ENCODE measurements around the gene PFN3. TPM values are rescaled to one million over a fixed set of nuclear protein-coding genes. Genes with fewer than 3 reads are reported as not detected.
"Not testable (repeated sequence)": the region's sequence is repeated elsewhere in the genome, so short reads cannot be mapped to it uniquely, and the experiment has no call there.

The PFN3 gene
- total RNA-seq, 2 donors from 2014 or later: not detected

DNA sequence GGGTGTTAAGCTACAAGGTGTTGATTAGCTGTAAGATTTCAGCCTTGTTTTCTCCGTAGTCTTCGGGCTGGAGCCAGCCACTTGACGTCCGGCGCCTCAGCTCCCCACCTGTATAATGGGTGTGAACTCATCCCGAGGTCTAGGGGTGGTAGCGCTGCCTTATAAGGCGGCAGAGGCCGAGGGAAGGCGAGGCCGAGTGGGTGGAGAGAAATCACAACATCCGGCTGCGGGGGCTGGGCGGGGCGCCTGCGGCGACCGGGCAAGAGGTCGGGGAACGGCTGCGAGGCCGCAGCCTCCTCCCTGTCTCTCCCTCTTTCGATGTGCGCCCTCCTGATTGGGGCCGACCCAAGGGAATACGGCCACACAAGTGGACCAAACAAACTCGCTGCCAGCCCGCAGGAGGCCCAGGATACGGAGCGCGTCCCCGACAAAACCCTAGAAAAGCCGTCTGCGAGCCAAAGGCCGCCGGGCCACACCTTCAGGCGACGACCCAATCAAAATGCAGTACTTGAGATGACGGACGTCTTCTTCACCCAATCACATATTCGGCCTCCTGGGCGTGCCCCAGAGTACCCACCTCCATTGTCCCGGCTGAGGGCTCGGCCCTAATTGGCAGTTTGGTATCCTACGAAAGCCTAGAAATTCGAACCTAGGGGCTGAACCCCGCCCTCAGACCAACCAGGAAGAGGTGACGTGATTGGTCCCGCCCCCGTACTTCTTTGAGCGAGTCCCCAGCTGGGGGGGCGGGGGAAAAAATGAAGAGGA, 25.5 kb upstream of the PFN3 start:
- no peaks in the 10 kb centered on the region for H3K9me3 ChIP-seq (ENCODE audit: control insufficient read depth, low read length, poor library complexity, severe bottlenecking)
- peak overlapping the region; percentile 98 for H3K27ac Mint-ChIP-seq
- peaks cover 5% of the 10 kb centered on the region for H3K36me3 Mint-ChIP-seq (ENCODE audit: low read depth)
- no peaks in the 10 kb centered on the region for H3K27me3 Mint-ChIP-seq
- peaks cover 35% of the 10 kb centered on the region for H3K4me1 Mint-ChIP-seq
- ATAC-seq (peak; percentile 84), DNase-seq (peak; percentile 94 to 98 (median 97))
- H3K4me3 Mint-ChIP-seq: peak overlapping the region; percentile 99

DNA sequence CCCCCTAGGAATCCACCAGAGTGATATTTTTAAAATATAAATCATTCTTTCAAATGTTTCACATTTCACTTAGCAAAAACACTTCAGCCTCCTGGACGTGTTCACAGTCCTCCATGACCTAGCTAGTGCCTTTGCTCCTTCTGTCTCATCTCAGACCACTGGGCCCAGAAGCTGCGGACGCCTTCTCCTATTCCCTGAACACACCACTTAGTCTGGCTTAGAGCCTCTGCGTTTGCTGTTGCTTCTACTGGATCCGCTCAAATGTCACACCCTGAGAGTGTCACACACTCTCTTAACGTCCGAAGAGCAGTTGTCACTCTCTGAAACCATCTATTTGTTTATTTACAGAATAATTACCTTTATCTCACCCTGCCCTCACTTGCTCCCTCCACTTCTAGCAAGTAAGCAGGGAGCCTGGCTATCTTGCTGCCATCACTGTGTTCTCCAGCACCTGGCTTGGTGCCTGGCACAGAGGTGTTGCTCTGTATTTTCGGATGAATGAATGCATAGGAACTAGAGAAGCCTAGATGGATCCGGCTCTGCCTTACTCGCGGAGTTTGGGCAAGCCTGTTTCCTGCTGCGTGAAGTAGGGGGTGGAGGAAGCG, 24.8 kb upstream of the PFN3 start:
- no peak for ATAC-seq
- peaks cover 29% of the 10 kb centered on the region for H3K4me1 Mint-ChIP-seq

DNA sequence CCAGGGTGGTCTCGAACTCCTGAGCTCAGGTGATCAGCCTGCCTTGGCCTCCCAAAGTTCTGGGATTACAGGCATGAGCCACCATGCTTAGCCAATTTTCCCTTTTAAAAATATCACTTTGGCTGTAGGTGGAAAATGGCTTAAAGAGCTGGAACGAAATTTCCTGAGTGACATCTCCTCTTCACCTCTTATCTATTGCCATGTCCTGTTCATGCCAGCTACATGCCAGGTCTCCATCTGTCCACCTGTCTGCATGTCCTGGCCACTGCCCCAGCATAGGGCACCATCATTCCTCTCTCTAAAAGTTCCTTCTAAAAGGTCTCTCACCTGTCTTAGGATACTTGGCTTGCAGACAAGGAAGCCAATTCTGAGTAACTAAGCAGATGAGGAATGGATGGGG, 23.2 kb upstream of the PFN3 start:
- no peaks in the 10 kb centered on the region for H3K9me3 ChIP-seq (ENCODE audit: control insufficient read depth, low read length, poor library complexity, severe bottlenecking)
- Mint-ChIP-seq H3K36me3 (ENCODE audit: low read depth) (peaks cover 2% of the 10 kb centered on the region), H3K4me1 (peaks cover 16% of the 10 kb centered on the region), H3K4me3 (no peak overlapping the region), H3K27ac (no peak overlapping the region), H3K27me3 (no peaks in the 10 kb centered on the region)
- DNase-seq (no peak), ATAC-seq (no peak)

More for the DNA sequence above, 24.8 kb upstream of the PFN3 start:
- Mint-ChIP-seq H3K27me3 (no peaks in the 10 kb centered on the region), H3K27ac (peak overlapping the region; percentile 98), H3K4me3 (peak overlapping the region; percentile 99), H3K36me3 (ENCODE audit: low read depth) (peaks cover 5% of the 10 kb centered on the region)
- no peak for DNase-seq
- H3K9me3 ChIP-seq (ENCODE audit: control insufficient read depth, low read length, poor library complexity, severe bottlenecking): no peaks in the 10 kb centered on the region

DNA sequence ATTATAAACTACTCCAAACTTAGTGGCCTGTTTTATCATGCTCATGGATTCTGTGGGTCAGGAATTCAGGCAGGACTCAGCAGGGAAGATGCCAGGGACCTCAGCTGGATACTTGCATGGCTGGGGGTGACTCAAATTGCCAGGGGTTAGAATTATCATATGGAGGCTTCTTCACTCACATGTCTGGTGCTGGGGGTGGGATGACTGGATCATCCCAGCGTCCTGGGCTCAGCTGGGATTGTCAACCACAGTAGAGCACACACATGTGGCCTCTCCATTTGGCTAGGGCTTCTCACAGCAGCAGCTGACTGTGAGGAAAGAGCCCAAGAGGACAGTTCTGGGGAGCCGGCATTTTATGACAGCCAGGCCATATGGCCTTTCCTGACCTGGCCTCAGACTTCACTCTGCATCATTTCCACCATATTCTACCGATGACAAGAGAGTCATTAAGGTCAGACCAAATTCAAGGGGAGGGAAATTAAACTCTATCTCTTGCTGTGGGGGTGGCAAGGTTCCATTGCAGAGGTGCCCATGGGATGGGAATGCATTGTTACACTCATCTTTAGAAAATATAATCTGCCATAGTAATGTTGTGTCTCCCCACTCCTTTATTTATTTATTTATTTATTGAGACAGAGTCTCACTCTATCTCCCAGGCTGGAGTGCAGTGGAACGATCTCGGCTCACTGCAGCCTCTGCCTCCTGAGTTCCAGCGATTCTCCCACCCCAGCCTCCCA, 20.8 kb upstream of the PFN3 start:
- no peaks in the 10 kb centered on the region for H3K9me3 ChIP-seq (ENCODE audit: control insufficient read depth, low read length, poor library complexity, severe bottlenecking)
- no peak overlapping the region for H3K4me3 Mint-ChIP-seq
- no peak for DNase-seq
- no peak for ATAC-seq
- no peak overlapping the region for H3K27ac Mint-ChIP-seq
- H3K36me3 Mint-ChIP-seq (ENCODE audit: low read depth): peaks cover under 1% of the 10 kb centered on the region
- H3K27me3 Mint-ChIP-seq: no peaks in the 10 kb centered on the region
- H3K4me1 Mint-ChIP-seq: peaks cover 7% of the 10 kb centered on the region

DNA sequence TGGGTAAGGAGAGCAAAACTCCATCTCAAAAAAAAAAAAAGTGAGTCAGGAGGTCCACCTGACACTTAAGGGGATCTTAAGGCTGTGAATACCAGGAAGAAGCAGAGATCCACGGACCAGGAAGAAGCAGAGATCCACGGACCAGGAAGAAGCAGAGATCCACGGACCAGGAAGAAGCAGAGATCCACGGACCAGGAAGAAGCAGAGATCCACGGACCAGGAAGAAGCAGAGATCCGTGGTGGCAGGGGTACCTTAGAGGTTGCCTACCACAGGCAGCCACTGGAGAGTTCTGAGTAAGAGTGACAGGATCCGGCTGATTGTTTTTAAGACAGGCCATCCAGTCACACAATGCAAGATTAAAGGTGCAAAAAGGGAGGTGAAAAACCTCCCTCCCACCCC, 20.0 kb upstream of the PFN3 start:
- not testable (repeated sequence) for H3K36me3 Mint-ChIP-seq (ENCODE audit: low read depth); H3K4me3 Mint-ChIP-seq; H3K9me3 ChIP-seq (ENCODE audit: control insufficient read depth, low read length, poor library complexity, severe bottlenecking); H3K27ac Mint-ChIP-seq; ATAC-seq; H3K27me3 Mint-ChIP-seq; H3K4me1 Mint-ChIP-seq; DNase-seq

DNA sequence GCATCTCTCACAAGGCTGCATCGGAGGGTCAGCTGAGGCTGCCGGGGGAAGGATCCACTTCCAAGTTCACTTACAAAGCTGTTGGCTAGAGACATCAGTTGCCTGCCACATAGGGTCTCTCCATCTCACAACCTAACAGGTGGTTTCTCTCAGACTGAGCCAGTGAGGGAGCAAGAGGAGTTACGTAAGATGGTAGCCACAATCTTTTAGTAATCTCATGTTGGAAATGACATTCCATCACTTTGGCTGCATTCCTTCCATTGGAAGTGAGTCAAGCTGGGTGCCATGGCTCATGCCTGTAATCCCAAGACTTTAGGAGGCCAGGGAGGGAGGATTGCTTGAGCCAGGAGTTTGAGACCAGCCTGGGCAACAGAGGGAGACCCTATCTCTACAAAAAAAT, 18.6 kb upstream of the PFN3 start:
- no peaks in the 10 kb centered on the region for H3K27me3 Mint-ChIP-seq
- H3K36me3 Mint-ChIP-seq (ENCODE audit: low read depth): no peaks in the 10 kb centered on the region
- H3K4me1 Mint-ChIP-seq: peaks cover 8% of the 10 kb centered on the region
- H3K4me3 Mint-ChIP-seq: no peak overlapping the region
- H3K27ac Mint-ChIP-seq: peak overlapping the region; percentile 62
- DNase-seq (no peak), ATAC-seq (no peak)
- no peaks in the 10 kb centered on the region for H3K9me3 ChIP-seq (ENCODE audit: control insufficient read depth, low read length, poor library complexity, severe bottlenecking)

DNA sequence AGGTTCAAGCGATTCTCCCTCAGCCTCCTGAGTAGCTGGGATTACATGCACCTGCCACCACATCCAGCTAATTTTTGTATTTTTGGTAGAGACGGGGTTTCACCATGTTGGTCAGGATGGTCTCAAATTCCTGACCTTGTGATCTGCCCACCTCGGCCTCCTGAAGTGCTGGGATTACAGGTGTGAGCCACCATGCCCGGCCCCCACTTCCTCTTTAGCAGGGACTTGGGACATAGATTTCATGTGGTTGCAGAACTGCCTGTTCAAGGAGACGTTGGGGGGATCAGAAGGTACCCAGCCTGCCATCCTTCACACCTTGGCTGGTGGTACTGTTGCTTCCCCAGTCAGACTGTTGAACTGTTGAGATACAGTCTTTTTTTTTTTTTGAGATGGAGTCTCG, 16.6 kb upstream of the PFN3 start:
- peaks cover 19% of the 10 kb centered on the region for H3K4me1 Mint-ChIP-seq
- DNase-seq; H3K27ac Mint-ChIP-seq; ATAC-seq; H3K4me3 Mint-ChIP-seq; H3K27me3 Mint-ChIP-seq; H3K9me3 ChIP-seq (ENCODE audit: control insufficient read depth, low read length, poor library complexity, severe bottlenecking); H3K36me3 Mint-ChIP-seq (ENCODE audit: low read depth): not testable (repeated sequence)

DNA sequence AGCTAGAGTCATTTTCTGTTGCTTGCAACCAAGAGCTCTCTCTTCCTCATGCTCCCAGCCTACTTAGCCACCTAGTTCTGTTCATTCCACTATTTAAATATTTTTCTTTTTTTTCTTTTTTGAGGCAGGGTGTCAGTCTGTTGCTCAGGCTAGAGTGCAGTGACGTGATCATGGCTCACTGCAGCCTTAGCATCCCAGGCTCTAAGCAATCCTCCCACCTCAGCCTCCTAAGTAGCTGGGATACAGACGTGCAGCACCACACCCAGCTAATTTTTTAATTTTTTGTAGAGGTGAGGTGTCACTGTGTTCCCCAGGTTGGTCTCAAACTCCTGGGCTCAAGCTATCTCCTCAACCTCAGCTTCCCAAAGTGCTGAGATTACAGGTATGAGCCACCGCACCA, 14.0 kb upstream of the PFN3 start:
- no peaks in the 10 kb centered on the region for H3K9me3 ChIP-seq (ENCODE audit: control insufficient read depth, low read length, poor library complexity, severe bottlenecking)
- Mint-ChIP-seq H3K36me3 (ENCODE audit: low read depth) (no peaks in the 10 kb centered on the region), H3K4me3 (no peak overlapping the region), H3K27me3 (no peaks in the 10 kb centered on the region), H3K27ac (peak overlapping the region; percentile 51), H3K4me1 (peaks cover 27% of the 10 kb centered on the region)
- DNase-seq (no peak), ATAC-seq (no peak)

DNA sequence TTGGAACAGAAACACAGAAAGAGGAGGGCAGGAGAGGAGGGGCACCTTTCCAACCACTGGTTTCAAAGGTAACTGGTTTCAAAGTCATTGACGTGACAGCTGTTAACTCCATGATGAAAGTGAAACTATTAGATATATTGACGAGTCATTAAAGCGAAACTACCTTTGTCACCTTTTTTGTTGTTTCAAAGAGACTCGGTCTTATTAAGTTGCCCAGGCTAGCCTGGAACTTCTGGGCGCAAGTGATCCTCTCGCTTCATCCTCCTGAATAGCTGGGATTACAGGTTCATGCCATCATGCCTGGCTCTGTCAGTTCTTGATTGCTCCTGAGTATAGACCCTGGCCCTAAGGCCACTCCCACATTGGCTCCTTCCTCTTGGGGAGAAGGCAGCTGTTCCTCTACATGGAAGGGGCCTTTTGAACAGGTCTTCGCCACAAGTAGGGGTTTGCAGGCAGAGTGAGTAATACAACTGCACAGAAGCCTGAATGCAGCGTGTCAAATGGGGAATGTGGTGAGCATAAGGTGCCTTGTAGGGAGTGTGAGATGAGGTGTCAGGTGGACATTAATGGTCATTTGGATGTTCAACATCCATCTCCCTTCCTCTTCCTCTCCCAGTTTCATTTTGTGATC, 12.3 kb upstream of the PFN3 start:
- H3K9me3 ChIP-seq (ENCODE audit: control insufficient read depth, low read length, poor library complexity, severe bottlenecking): no peaks in the 10 kb centered on the region
- ATAC-seq (peak; percentile 75), DNase-seq (no peak)
- Mint-ChIP-seq H3K36me3 (ENCODE audit: low read depth) (no peaks in the 10 kb centered on the region), H3K4me1 (peaks cover 29% of the 10 kb centered on the region), H3K27ac (peak overlapping the region; percentile 75), H3K4me3 (peak overlapping the region; percentile 73), H3K27me3 (no peaks in the 10 kb centered on the region)

DNA sequence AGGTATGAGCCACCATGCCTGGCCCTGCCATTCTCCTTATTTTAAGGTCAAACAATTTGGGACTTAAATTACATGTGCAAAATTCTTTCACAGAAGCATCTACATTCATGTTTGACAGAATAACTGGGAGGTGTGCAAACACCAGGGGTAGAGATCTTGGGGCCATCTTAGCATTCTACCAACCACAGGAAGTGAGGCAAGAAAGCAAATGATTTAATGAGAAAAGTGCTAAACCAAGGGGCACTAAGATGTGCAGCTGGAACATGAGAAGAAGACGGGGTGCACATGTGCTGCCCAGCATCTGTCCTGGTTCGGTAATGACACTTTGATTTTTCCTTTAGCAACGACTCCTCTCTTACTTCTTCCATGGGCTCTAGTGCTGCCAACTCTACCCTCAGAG, 10.1 kb upstream of the PFN3 start:
- Mint-ChIP-seq H3K4me1 (peaks cover 32% of the 10 kb centered on the region), H3K27ac (no peak overlapping the region), H3K36me3 (ENCODE audit: low read depth) (no peaks in the 10 kb centered on the region), H3K27me3 (no peaks in the 10 kb centered on the region), H3K4me3 (no peak overlapping the region)
- H3K9me3 ChIP-seq (ENCODE audit: control insufficient read depth, low read length, poor library complexity, severe bottlenecking): no peaks in the 10 kb centered on the region
- DNase-seq: no peak
- no peak for ATAC-seq

DNA sequence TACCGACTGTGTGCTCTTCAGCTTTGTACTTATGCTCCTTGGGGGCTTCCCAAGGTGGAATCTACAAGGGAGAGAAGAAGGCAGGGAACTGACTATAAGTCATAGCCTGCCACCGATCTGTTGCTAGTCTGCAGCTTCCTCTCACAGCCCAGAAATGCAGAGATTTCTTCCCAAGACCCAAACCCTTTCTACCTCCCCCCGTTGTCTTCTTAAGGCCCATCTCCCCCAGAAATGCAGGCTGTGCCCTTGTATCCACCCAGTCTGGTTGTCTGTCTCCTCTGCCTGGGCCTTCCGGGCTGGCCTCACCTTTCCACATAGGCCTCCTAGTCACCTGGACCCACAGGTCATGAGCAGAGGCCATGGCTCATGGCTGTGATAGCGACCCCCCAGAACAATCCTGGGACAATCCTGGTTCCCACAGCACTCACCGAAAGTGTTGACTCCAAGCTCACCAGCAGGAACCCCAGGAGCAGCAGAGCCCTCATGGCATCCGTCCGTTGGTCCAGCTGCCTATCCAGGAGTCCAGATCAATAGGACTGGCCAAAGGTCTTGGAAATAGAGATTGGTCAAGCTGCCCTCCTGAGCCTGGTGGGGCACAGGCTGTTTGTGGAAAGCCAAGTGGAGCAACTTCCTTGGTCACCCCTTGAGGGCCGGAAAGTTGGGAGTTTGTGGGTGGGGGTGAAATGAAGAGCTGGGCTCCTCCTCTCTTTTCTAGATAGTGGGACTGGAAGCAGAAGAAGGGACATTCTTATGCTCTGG, 8.8 kb upstream of the PFN3 start, which contains the start of gene F12:
Gene F12 (minus strand): TSS at position 522 of the 759 bp plus-strand sequence. CDS start 37 bp downstream, at position 485.
- Mint-ChIP-seq H3K4me1 (peaks cover 30% of the 10 kb centered on the region), H3K27ac (no peak within 1 kb of the TSS), H3K36me3 (ENCODE audit: low read depth) (no peaks in the 10 kb centered on the region), H3K27me3 (no peaks in the 10 kb centered on the region), H3K4me3 (no peak within 1 kb of the TSS)
- H3K9me3 ChIP-seq (ENCODE audit: control insufficient read depth, low read length, poor library complexity, severe bottlenecking): no peaks in the 10 kb centered on the region
- no peak for DNase-seq
- no peak for ATAC-seq

DNA sequence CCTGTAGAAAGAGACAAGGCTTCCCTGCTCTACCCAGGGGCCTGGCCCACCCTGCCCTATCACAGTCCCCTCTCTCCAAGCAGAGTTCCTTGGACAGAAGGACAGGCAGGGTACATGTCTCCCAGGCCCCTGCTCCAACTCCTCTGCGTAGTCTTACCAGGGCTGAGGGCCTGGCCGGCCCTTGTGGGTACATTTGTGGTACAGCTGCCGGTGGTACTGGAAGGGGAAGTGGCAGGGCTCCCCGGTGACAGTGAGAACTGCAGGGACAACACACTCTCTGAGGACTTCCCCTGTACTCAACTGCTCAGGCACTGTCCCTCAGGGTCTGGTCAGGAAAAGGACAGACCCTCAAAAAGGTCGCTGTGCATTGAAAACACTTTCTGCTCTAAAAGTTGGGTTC, 5.3 kb upstream of the PFN3 start:
- ATAC-seq: no peak
- Mint-ChIP-seq H3K27me3 (no peaks in the 10 kb centered on the region), H3K4me3 (no peak overlapping the region), H3K36me3 (ENCODE audit: low read depth) (no peaks in the 10 kb centered on the region), H3K4me1 (peaks cover 25% of the 10 kb centered on the region), H3K27ac (no peak overlapping the region)
- no peak for DNase-seq
- no peaks in the 10 kb centered on the region for H3K9me3 ChIP-seq (ENCODE audit: control insufficient read depth, low read length, poor library complexity, severe bottlenecking)
